ENCODE data around the gene AXL. TPM values are rescaled to one million over a fixed set of nuclear protein-coding genes. Genes with fewer than 3 reads are reported as not detected.

AXL gene
- total RNA-seq, 1 experiment from 2014 or later: 236 TPM

DNA sequence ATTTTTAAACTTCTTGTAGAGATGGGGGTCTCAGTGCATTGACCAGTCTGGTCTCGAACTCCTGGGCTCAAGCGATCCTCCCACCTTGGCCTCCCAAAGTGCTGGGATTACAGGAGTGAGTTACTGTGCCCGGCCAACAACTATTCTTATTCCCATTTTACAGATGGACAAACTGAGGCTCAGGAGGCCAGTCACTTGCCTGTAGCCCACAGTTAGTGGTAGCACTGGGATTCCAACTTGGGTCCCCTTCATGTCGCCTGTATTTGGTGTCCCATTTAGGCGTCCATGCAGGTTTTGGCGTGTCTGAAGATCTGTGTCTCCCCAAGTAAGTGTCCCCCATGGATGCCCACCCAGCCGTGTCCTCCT, 791 bp upstream of the AXL start:
- Histone ChIP-seq H3K27me3 (ENCODE audit: insufficient read depth, low read depth) (no peaks in the 10 kb centered on the region), H3K36me3 (ENCODE audit: low read depth) (peaks cover 6% of the 10 kb centered on the region; the same call in 1 of the 2 replicates), H3K4me3 (no peak overlapping the region), H3K4me1 (replicated peaks; ENCODE audit: insufficient read depth) (peaks cover 18% of the 10 kb centered on the region), H4K20me1 (ENCODE audit: insufficient read depth) (no peaks in the 10 kb centered on the region), H3K79me2 (ENCODE audit: low read depth) (peaks cover 15% of the 10 kb centered on the region), H3K4me2 (peak overlapping the region; percentile 91; the same call in 1 of the 2 replicates), H3K9me2 (ENCODE audit: insufficient read depth) (no peaks in the 10 kb centered on the region), H3K27ac (no peak overlapping the region), H3K9me3 (ENCODE audit: insufficient read depth, low read depth) (no peaks in the 10 kb centered on the region), H3F3A (ENCODE audit: insufficient read depth, low read depth) (peaks cover 5% of the 10 kb centered on the region; the same call in 1 of the 2 replicates), H2AFZ (no peak overlapping the region)
- ChIA-PET CTCF (interaction anchor here (0.6 kb wide), 1 partner anchor 895 kb away, joined by 3 read pairs; no protein-coding TSS in a partner anchor), POLR2A (ENCODE audit: unreplicated experiment) (interaction anchor here (0.5 to 1.2 kb wide), 5 partner anchors 14 to 221 kb away, joined by 3 to 13 read pairs (median 5); no protein-coding TSS in a partner anchor)
- TF ChIP-seq, protein P1, sequence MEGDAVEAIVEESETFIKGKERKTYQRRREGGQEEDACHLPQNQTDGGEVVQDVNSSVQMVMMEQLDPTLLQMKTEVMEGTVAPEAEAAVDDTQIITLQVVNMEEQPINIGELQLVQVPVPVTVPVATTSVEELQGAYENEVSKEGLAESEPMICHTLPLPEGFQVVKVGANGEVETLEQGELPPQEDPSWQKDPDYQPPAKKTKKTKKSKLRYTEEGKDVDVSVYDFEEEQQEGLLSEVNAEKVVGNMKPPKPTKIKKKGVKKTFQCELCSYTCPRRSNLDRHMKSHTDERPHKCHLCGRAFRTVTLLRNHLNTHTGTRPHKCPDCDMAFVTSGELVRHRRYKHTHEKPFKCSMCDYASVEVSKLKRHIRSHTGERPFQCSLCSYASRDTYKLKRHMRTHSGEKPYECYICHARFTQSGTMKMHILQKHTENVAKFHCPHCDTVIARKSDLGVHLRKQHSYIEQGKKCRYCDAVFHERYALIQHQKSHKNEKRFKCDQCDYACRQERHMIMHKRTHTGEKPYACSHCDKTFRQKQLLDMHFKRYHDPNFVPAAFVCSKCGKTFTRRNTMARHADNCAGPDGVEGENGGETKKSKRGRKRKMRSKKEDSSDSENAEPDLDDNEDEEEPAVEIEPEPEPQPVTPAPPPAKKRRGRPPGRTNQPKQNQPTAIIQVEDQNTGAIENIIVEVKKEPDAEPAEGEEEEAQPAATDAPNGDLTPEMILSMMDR (conservative IDR thresholded peaks at IDR 0.05): no peak
- TF ChIP-seq EZH2 (IDR thresholded peaks at IDR 0.05; ENCODE audit: low read depth): no peak
- DNase-seq: no peak
- no TSS peak for BruUV-seq (replicated peaks)
- intact Hi-C loops (cut with micrococcal nuclease; ENCODE audit: unreplicated experiment): no loop called here

DNA sequence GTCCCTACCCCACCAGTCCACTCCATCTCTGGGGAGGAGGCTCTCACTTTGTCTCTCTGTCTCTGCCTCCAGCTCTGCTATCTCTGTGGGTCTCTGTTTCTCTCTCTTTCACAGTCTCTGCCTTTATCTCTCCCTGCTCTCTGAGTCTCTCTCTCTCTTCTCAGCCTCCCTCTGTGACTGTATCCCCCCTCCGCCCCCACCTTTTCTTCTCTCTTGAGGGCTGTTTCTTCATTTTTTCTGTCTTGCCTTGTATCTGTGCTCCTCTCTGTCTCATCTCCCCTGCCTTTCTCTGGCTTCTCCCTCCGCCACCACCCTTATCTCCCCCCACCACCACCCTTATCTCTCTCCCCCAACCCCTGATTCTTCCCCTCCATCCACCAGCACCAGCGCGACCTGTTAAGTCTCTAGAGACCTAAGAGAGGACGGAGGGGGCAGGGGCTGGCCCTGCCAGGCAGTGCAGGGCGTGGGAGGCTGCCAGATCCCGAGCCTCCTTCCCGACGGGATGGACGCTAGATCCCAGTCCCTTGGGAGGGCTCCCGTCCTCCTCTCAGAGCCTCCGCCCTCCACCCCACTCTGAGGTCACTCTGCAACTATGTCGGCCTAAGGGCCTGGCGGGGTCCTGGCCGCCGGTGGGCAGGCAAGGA, 1.0 kb downstream of the AXL start:
- POLR2A ChIA-PET (ENCODE audit: unreplicated experiment): interaction anchor here (0.6 to 0.7 kb wide), 4 partner anchors 12 to 65 kb away, joined by 3 to 13 read pairs (median 7); no protein-coding TSS in a partner anchor
- Histone ChIP-seq H2AFZ (peak overlapping the region; percentile 74; the same call in 1 of the 2 replicates), H3K79me2 (ENCODE audit: low read depth) (peaks cover 19% of the 10 kb centered on the region), H3K4me3 (peak overlapping the region; percentile 68), H3K4me1 (replicated peaks; ENCODE audit: insufficient read depth) (peaks cover 36% of the 10 kb centered on the region), H3K27me3 (ENCODE audit: insufficient read depth, low read depth) (no peaks in the 10 kb centered on the region), H3F3A (ENCODE audit: insufficient read depth, low read depth) (peaks cover 20% of the 10 kb centered on the region), H3K36me3 (ENCODE audit: low read depth) (peaks cover 6% of the 10 kb centered on the region; the same call in 1 of the 2 replicates), H3K9me3 (ENCODE audit: insufficient read depth, low read depth) (no peaks in the 10 kb centered on the region), H4K20me1 (ENCODE audit: insufficient read depth) (no peaks in the 10 kb centered on the region), H3K27ac (no peak overlapping the region), H3K4me2 (peak overlapping the region; percentile 91), H3K9me2 (ENCODE audit: insufficient read depth) (no peaks in the 10 kb centered on the region)
- TF ChIP-seq EZH2 (IDR thresholded peaks at IDR 0.05; ENCODE audit: low read depth): no peak
- TF ChIP-seq, protein P1 (conservative IDR thresholded peaks at IDR 0.05): no peak
- BruUV-seq (replicated peaks): no TSS peak
- intact Hi-C loops (cut with micrococcal nuclease; ENCODE audit: unreplicated experiment): loop anchor here (1.0 kb wide), 1 partner anchor 42 kb away; no protein-coding TSS in a partner anchor
- DNase-seq: peak in 1 of 2 experiments; percentile 39
- CTCF ChIA-PET: interaction anchor here (0.6 kb wide), 1 partner anchor 208 kb away, joined by 3 read pairs; no protein-coding TSS in a partner anchor

DNA sequence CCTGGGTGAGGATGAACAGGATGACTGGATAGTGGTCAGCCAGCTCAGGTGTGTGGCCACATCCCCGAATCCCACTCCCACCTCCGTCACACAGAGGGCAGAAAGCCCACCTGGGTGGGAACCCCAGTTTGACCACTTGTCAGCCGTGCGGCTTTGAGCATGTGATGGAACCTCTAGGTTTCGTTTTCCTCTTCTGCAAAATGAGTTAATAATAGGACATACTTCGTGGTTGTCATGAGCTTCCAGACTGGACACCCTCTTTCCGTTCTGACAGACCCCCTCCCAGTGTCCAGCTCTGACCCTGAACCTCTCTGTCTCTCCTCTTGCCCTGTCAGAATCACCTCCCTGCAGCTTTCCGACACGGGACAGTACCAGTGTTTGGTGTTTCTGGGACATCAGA, 1.8 kb downstream of the AXL start:
- Histone ChIP-seq H3K4me3 (peak overlapping the region; percentile 68; the same call in 1 of the 2 replicates), H3K27ac (no peak overlapping the region), H3K4me2 (peak overlapping the region; percentile 91), H3K27me3 (ENCODE audit: insufficient read depth, low read depth) (no peaks in the 10 kb centered on the region), H3F3A (ENCODE audit: insufficient read depth, low read depth) (peaks cover 25% of the 10 kb centered on the region), H2AFZ (no peak overlapping the region), H4K20me1 (ENCODE audit: insufficient read depth) (no peaks in the 10 kb centered on the region), H3K79me2 (ENCODE audit: low read depth) (peaks cover 19% of the 10 kb centered on the region), H3K9me2 (ENCODE audit: insufficient read depth) (no peaks in the 10 kb centered on the region), H3K4me1 (replicated peaks; ENCODE audit: insufficient read depth) (peaks cover 44% of the 10 kb centered on the region), H3K36me3 (ENCODE audit: low read depth) (peaks cover 6% of the 10 kb centered on the region; the same call in 1 of the 2 replicates), H3K9me3 (ENCODE audit: insufficient read depth, low read depth) (no peaks in the 10 kb centered on the region)
- DNase-seq: no peak
- CTCF ChIA-PET: interaction anchor here (0.6 kb wide), 1 partner anchor 208 kb away, joined by 3 read pairs; no protein-coding TSS in a partner anchor
- POLR2A ChIA-PET (ENCODE audit: unreplicated experiment): interaction anchor here (0.6 to 0.7 kb wide), 4 partner anchors 13 to 66 kb away, joined by 3 to 13 read pairs (median 7); no protein-coding TSS in a partner anchor
- intact Hi-C loops (cut with micrococcal nuclease; ENCODE audit: unreplicated experiment): no loop called here
- TF ChIP-seq, protein P1 (conservative IDR thresholded peaks at IDR 0.05): no peak
- no peak for TF ChIP-seq EZH2 (IDR thresholded peaks at IDR 0.05; ENCODE audit: low read depth)
- BruUV-seq (replicated peaks): TSS peak; percentile 20
